K562 (cell line): ENCODE data around the gene NECTIN4.

Experiments
- CTCF ChIP-seq, 3 experiments: IDR thresholded peaks in 2 of 3; conservative IDR thresholded peaks in 1 of 3; 2 replicates each; pipeline ENCODE4 v1.5.1; 2011 to 2012; ENCODE audit warnings: low read length in 3 of 3, mild to moderate bottlenecking in 3 of 3, control low read depth in 2 of 3, improper control_type of control experiment in 1 of 3, inconsistent platforms in 1 of 3, low read depth in 1 of 3, mixed read lengths in 1 of 3, moderate library complexity in 1 of 3; ENCODE audit not compliant: insufficient read depth in 2 of 3
- E4F1 ChIP-seq: fragments of 250-450 bp; sonication (Bioruptor Pico); IDR thresholded peaks from 2 replicates; pipeline ENCODE4 v1.5.0; 2021; ENCODE audit warnings: mild to moderate bottlenecking, borderline replicate concordance
- EP300 ChIP-seq: IDR thresholded peaks from 2 replicates; pipeline ENCODE4 v1.6.1; 2012; ENCODE audit warnings: low read length, improper control_type of control experiment
- SETDB1 ChIP-seq: IDR thresholded peaks from one replicate; pipeline ENCODE4 v1.6.1; 2012; ENCODE audit warnings: low read length, control low read depth, inconsistent platforms
- TAF7 ChIP-seq: fragments of 450-650 bp; IDR thresholded peaks from 2 replicates; pipeline ENCODE4 v1.6.1; 2016; ENCODE audit warnings: missing genetic modification characterization, missing compliant biosample characterization
- TCF3 ChIP-seq: sonication (generic); formaldehyde crosslinking; IDR thresholded peaks from 2 replicates; pipeline ENCODE4 v1.4.0; 2020; ENCODE audit warnings: mild to moderate bottlenecking, missing genetic modification reagents

- TF ChIP-seq TCF3 (CRISPR knock-in tag) = no peak
- no peak for TF ChIP-seq EP300
- no peak for TF ChIP-seq CTCF (IDR thresholded peaks at IDR 0.05 in 2 of 3, conservative IDR thresholded peaks at IDR 0.05 in 1 of 3; ENCODE audit: insufficient read depth in 2 of 3, low read depth in 1 of 3, low read length in 3 of 3)
- TF ChIP-seq E4F1 (CRISPR knock-in tag) = no peak
- no peak for TF ChIP-seq SETDB1
- TF ChIP-seq TAF7 (tag) = no peak
Measured at GRCh38 chr1:161128591-161129420, 39.4 kb upstream of the NECTIN4 start.
